Activated T-helper 1 cell treated with anti-CD3 and anti-CD28 coated beads, Interleukin-2, amount 50 U/mL, for 16 hours (primary cell): ENCODE results near the gene RABGAP1L.
"Not testable (repeated sequence)": the region's sequence is repeated elsewhere in the genome, so short reads cannot be mapped to it uniquely, and the experiment has no call there.

ENCODE experiments used
- DNase-seq, 2 donors: peaks; one replicate each; pipeline ENCODE4 v3.0.0-alpha.2; 2020; ENCODE audit warnings: low read depth in 1 of 2, low spot score in 1 of 2

RABGAP1L gene

GRCh38 chr1:174794861-174795260 is 635.5 kb downstream of the RABGAP1L start:
- DNase-seq, result no peak

DNA sequence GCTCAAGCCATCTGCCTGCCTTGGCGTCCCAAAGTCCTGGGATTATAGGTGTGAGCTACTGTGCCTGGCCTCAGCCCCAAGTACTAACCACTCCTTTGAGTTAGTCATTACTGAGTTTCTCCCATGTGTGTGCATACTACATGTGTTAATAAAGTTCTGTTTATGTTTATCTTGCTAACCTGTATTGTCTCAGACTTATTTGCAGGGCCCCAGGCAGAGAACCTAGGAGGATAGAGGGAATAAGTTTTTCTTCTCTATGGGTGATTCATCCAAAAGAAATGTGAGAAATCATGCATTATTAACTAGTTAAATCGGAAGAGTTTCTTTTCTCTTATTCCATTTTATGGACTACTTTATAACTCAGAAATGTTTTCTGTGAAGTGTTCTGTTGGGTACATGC is 636.5 kb downstream of the RABGAP1L start:
- DNase-seq, result no peak

DNA sequence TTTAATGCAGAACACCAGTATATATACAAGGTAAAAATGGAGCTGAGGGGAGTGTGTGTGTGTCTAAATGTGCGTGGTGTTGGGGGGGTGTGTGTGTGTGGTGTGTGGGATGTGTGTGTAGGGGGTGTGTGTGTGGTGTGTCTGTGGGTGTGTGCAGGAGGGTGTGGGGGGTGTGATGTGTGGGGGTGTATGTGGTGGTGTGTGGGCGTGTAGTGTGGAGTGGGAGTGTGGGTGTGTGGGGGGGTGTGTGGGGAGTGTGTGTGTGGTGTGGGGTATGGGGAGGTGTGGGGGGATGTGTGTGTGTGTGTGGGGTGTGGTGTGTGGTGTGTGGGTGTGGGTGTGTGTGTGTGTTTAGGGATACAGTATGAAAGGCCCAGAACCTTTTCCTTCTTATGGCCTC is 638.1 kb downstream of the RABGAP1L start:
- DNase-seq, result no peak

- no peak for DNase-seq
These were observed 639.8 kb downstream of the RABGAP1L start for GRCh38 chr1:174799136-174799479.

GRCh38 chr1:174800216-174800851 is 641.0 kb downstream of the RABGAP1L start:
- DNase-seq, result no peak

DNA sequence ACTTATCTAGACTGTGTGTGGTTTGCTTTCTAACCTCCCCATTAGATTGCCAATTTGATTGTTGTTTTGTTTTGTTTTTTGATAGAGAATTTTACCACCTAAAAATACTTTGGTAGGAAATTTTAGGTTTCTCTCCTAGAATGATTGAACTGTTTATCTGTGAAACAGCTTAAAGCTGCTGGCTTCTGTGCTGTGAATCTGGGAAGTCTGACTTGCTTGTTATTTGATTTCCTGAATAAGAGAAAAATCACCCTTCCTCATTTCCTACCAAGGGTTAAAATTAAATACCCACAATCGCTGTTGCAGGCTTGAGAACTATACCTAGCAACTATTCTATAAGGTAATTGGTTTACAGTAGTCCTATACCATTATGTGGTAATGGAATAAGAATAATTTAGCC is 641.6 kb downstream of the RABGAP1L start:
- no peak for DNase-seq

DNA sequence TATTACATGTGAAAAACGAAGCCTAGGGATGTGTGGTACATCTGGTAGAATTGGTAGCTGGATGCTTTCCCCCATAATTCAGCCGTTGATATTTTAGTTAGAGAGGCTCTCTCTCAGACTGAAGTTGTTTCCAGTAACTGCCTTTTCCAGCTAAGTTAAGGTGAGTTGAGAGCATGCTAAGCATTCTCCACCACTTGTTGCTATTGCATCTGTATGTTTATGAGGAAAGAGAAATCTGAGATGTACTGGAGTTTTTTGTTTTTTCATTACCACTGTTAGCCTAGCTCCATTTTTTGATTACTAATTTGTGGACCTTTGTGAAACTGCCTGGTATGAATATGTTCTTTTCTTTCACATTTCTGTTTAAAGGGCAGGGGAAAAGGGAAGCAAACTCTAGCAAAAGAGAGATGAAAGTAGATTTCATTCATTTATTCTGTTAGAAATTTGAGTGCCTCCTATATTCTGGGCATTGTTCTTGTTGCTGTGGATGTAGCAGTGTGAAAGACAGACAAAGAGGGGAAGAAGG is 650.5 kb downstream of the RABGAP1L start:
- no peak for DNase-seq

DNA sequence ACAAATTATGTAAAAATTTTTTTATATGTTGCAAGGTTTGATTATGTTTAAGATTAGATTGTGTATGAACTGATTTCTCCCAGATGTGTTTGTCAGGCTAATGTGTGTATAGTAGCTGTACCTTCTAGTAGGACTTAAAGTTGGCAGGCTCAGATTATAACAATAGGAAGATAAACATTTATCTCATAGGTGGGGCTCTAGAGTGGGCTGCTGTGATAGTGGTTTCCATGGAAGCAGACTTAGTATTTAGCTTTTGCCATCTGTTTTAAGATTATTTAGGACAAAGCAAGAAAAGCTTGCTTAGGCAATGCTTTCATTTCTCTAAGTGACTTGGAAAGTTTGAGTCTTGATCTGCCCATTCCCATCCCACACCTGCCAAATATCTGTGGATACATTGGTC is 652.7 kb downstream of the RABGAP1L start:
- no peak for DNase-seq

DNA sequence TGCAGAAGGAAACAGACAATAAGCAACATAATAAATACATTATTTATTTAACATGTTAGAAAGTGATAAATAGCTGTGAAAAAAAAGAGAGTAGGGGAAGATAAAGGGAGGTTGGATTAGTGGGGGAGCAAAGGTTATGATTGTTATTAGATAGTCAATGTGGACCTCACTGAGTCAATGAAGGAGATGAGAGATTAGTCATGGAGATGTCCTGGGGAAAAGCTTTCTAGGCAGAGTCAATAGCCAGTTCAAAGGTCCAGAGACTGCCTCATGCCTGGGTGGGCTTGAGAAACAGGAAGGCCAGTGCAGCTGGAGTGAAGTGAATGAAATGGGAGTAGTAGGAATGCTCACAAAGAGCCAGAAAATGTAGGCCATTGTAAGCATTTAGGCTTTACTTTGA is 653.3 kb downstream of the RABGAP1L start:
- no peak for DNase-seq

DNA sequence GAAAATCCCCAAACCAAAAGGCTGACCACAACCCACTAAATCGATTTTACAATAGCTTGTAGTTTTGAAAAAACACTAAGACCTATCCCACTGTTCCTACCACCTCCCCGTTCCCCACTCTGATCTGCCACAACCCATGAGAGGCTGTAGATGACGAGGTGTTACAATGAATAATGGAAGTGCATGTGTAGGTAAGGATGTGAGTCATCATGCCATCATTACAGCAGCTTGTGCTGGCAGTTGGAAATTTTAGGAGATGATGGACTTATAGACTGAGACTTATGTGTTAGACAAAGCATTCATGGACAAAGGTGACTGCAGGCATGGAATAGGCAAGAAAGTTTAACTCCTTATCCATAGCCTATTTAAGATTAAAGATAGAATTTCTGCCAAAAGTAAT is 655.7 kb downstream of the RABGAP1L start:
- no peak for DNase-seq

GRCh38 chr1:174815474-174815908 is 656.2 kb downstream of the RABGAP1L start:
- DNase-seq, result no peak

DNA sequence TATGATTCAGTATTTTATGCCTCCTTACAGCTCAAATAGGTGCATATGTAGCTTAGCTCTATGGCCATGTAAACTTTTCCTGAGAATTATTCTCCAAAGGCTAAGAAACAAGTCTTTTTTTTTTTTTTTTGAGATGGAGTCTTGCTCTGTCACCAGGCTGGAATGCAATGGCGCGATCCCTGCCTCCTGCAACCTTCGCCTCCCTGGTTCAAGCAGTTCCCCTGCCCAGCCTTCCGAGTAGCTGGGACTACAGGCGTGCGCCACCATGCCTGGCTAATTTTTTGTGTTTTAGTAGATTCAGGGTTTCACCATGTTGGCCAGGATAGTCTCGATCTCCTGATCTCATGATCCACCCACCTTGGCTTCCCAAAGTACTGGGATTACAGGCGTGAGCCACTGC is 657.3 kb downstream of the RABGAP1L start:
- DNase-seq, result not testable (repeated sequence)

DNA sequence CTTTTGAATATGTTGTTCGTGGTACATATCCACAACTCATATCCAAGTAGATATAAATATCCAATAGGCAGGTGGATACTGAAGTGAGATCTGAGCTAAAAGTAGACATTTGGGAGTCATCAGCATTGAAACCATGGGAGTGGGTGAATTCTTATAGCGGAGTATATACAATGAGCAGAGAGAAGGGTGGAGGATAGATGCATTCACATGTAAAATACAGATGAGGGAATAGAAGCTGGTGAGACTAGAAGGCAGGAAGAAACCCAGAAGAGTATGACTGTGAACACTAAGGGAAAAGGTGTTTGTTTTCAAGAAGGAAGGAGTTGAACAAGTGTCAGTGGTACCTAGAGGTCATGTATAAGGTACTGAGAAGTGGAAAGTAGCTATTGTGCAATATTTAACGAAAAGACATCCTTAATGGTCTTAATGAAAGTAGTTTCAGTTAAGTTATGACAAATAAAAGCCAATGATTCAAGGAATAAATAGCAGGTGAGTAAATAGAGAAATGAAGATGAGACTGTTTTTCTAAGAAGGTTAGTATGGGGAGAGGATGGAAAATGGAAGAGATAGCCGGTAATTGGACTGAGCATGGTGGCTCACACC is 658.8 kb downstream of the RABGAP1L start:
- no peak for DNase-seq

DNA sequence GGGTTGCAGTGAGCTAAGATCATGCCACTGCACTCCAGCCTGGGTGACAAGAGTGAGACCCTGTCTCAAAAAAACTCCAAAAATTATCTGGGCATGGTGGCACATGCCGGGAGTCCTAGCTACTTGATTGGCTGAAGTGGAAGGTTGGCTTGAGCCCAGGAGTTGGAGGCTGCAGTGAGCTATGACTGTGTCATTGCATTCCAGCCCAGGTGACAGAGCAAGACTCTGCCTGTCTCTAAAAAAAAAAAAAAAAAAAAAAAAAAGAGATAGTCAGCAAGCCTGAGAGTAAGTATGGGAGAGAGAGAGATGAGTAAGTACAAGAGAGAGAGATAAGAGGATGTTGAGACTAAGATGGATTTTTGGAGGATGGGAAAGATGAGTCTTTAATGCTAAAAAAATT is 659.6 kb downstream of the RABGAP1L start:
- DNase-seq, result no peak

- DNase-seq, result no peak
These were observed 660.3 kb downstream of the RABGAP1L start for GRCh38 chr1:174819596-174819995.

- no peak for DNase-seq
These were observed 665.8 kb downstream of the RABGAP1L start for GRCh38 chr1:174825127-174825526.

- DNase-seq, result no peak
These were observed 666.5 kb downstream of the RABGAP1L start for GRCh38 chr1:174825806-174826205.

GRCh38 chr1:174828264-174828663 is 668.9 kb downstream of the RABGAP1L start:
- no peak for DNase-seq

GRCh38 chr1:174829990-174830389 is 670.7 kb downstream of the RABGAP1L start:
- no peak for DNase-seq

DNA sequence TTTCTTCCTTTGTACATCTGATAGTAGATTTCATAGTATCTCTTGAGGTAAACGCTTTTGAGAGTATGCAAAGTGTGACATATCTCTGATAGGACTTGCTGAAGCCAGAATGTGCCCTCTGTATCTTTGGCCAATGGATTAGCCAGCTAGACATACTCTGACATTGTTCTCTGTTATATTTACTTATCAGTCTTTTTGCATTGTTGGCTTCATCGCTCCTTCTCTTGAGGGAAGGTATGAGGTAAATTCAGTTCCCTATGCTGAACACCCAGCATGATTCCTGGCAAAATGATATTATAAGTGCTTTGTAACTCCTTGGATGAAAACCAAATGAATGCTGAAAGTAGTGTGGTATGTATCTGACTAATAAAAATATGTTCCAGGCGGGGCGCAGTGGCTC is 677.2 kb downstream of the RABGAP1L start:
- DNase-seq, result no peak

GRCh38 chr1:174837386-174837785 is 678.1 kb downstream of the RABGAP1L start:
- no peak for DNase-seq

DNA sequence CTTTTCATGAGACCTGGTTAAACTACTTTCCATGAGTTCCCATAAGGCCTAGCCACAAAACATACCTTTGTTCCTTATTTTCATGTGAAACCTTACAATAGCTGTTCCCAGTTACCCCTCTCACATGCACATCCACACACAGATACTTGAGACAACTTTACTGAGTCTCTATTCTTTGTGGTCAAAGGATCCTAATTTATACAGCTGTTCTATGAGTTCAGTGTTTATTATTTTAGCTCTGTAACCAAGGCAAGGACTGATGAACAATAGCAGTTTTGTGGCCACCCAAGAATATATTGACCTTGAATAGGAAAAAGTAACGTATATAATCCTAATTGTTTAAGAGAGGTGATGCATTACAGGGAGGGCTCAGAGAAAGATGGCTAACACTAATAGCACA is 679.9 kb downstream of the RABGAP1L start:
- DNase-seq, result no peak

DNA sequence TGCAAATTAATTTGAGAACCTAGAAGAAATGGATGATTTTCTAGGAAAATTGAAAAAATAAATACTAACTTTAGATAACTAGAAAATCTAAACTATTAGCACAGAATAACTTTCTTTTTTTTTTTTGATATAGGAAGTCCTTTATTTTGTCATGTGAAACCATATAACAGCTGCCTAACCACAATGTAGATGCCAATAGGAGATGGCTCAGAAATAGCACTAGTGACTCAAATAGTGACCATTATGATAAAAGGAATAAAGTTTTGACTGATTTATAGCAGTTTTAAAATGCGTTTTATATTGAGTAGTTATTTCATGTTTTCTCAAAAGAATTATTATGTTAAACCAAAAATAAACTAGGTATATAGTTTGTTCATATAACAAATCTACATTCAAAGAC is 682.4 kb downstream of the RABGAP1L start:
- no peak for DNase-seq
